Measurements from ENCODE around the gene PLCXD3. TPM values are rescaled to one million over a fixed set of nuclear protein-coding genes. Genes with fewer than 3 reads are reported as not detected.
"Not testable (repeated sequence)": the region's sequence is repeated elsewhere in the genome, so short reads cannot be mapped to it uniquely, and the experiment has no call there.

The PLCXD3 gene
- total RNA-seq, 4 donors from 2014 or later = 0.62 to 5.1 (median 2.3) TPM

DNA sequence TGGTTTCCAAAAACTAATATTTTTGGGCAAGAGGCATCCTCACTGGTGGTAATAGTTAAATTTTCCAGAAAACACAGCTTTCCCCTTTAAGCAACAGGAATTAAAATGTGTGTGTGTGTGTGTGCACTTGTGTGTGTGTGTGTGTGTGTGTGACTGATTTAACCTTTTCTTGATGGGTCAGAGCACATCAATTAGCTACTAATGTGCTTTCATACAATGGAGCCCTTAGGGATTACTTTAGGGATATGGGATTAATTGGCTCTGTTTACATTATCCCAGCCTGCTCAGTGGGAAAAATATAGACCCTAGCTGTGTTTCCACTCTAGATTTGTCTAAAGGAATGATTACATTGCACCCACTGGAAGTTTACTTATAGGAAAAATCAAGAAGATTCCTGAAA, 6.5 kb downstream of the PLCXD3 start:
- ATAC-seq = no peak
- Histone ChIP-seq H3K9me3 (no peaks in the 10 kb centered on the region), H3K27me3 (peaks cover under 1% of the 10 kb centered on the region), H3K36me3 (no peaks in the 10 kb centered on the region), H3K4me1 (no peaks in the 10 kb centered on the region), H3K27ac (no peak overlapping the region), H3K4me3 (no peak overlapping the region)
- TF ChIP-seq POLR2AphosphoS5 (IDR thresholded peaks at IDR 0.05) = no peak
- no peak for TF ChIP-seq EP300 (IDR thresholded peaks at IDR 0.05)
- no peak for TF ChIP-seq POLR2A (IDR thresholded peaks at IDR 0.05)
- TF ChIP-seq, protein P1, sequence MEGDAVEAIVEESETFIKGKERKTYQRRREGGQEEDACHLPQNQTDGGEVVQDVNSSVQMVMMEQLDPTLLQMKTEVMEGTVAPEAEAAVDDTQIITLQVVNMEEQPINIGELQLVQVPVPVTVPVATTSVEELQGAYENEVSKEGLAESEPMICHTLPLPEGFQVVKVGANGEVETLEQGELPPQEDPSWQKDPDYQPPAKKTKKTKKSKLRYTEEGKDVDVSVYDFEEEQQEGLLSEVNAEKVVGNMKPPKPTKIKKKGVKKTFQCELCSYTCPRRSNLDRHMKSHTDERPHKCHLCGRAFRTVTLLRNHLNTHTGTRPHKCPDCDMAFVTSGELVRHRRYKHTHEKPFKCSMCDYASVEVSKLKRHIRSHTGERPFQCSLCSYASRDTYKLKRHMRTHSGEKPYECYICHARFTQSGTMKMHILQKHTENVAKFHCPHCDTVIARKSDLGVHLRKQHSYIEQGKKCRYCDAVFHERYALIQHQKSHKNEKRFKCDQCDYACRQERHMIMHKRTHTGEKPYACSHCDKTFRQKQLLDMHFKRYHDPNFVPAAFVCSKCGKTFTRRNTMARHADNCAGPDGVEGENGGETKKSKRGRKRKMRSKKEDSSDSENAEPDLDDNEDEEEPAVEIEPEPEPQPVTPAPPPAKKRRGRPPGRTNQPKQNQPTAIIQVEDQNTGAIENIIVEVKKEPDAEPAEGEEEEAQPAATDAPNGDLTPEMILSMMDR (IDR thresholded peaks at IDR 0.05) = no peak

DNA sequence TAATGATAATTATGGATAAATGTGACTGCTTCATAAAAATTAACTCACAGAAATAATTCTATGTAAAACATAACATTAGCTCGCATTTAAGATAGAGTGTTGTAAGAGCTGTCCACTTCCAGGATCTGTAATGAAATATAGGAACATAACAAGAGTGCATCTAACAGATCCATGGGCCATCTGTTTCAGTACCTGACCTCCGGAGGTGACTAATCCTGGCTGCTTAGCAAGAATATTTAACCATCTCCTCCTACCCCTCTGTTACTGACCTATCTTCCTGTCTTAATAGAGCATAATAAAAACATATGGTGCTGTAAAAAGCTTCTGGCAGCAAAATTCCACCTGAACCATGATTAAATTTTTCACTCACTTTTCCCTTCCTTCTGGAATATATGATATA, 7.1 kb downstream of the PLCXD3 start:
- TF ChIP-seq EP300 (IDR thresholded peaks at IDR 0.05) (no peak), POLR2AphosphoS5 (IDR thresholded peaks at IDR 0.05) (no peak)
- TF ChIP-seq, protein P1 (IDR thresholded peaks at IDR 0.05) = no peak
- 45 to 53% methylated on average over 2 of the region's 2 CpGs for WGBS, 2 donors (ENCODE audit: low coverage in 1 of 2)
- Histone ChIP-seq H3K27me3 (no peaks in the 10 kb centered on the region), H3K36me3 (no peaks in the 10 kb centered on the region), H3K27ac (no peak overlapping the region), H3K4me3 (no peak overlapping the region), H3K4me1 (no peaks in the 10 kb centered on the region), H3K9me3 (no peaks in the 10 kb centered on the region)
- ATAC-seq = no peak

GRCh38 chr5:41493490-41494126, 16.8 kb downstream of the PLCXD3 start:
- not testable (repeated sequence) for H3K27me3 ChIP-seq, H3K9me3 ChIP-seq, H3K4me1 ChIP-seq, H3K4me3 ChIP-seq, H3K36me3 ChIP-seq, H3K27ac ChIP-seq, ATAC-seq
- WGBS, 2 donors (ENCODE audit: low coverage in 1 of 2) = 92 to 96% methylated on average over 8 to 12 of the region's 24 CpGs

- H3K4me1 ChIP-seq = no peaks in the 10 kb centered on the region
- H3K36me3 ChIP-seq = no peaks in the 10 kb centered on the region
- no peaks in the 10 kb centered on the region for H3K9me3 ChIP-seq
- no peak for ATAC-seq
- no peaks in the 10 kb centered on the region for H3K27me3 ChIP-seq
- no peak overlapping the region for H3K27ac ChIP-seq
- TF ChIP-seq EP300 (IDR thresholded peaks at IDR 0.05) (no peak), POLR2A (IDR thresholded peaks at IDR 0.05) (no peak), POLR2AphosphoS5 (IDR thresholded peaks at IDR 0.05) (no peak)
- TF ChIP-seq, protein P1 (IDR thresholded peaks at IDR 0.05) = no peak
- WGBS, 2 donors (ENCODE audit: low coverage in 1 of 2) = 77 to 87% methylated on average over 3 of the region's 3 CpGs
- H3K4me3 ChIP-seq = no peak overlapping the region
Observed at GRCh38 chr5:41485533-41485932, 24.9 kb downstream of the PLCXD3 start.

GRCh38 chr5:41482715-41483114, 27.7 kb downstream of the PLCXD3 start:
- WGBS, 2 donors (ENCODE audit: low coverage in 1 of 2) = 71 to 87% methylated on average over 2 of the region's 2 CpGs
- H3K4me1 ChIP-seq = no peaks in the 10 kb centered on the region
- H3K36me3 ChIP-seq = no peaks in the 10 kb centered on the region
- H3K4me3 ChIP-seq = no peak overlapping the region
- no peaks in the 10 kb centered on the region for H3K27me3 ChIP-seq
- TF ChIP-seq EP300 (IDR thresholded peaks at IDR 0.05) = no peak
- TF ChIP-seq POLR2A (IDR thresholded peaks at IDR 0.05) = no peak
- TF ChIP-seq POLR2AphosphoS5 (IDR thresholded peaks at IDR 0.05) = no peak
- TF ChIP-seq, protein P1 (IDR thresholded peaks at IDR 0.05) = no peak
- H3K9me3 ChIP-seq = no peaks in the 10 kb centered on the region
- H3K27ac ChIP-seq = no peak overlapping the region
- no peak for ATAC-seq

Data from gastroesophageal sphincter (tissue), 4 donors.